Measurements from ENCODE around the gene ACVRL1.

- TF ChIP-seq CTCF (conservative IDR thresholded peaks at IDR 0.05) (no peak), EZH2 (IDR thresholded peaks at IDR 0.05; ENCODE audit: low read depth) (no peak)
Observed at GRCh38 chr12:51915003-51915625, 7.8 kb downstream of the ACVRL1 start.

Measured in PC-9 (cell line).